Panc1 (cell line): ENCODE measurements around the gene AHRR. TPM values are rescaled to one million over a fixed set of nuclear protein-coding genes. Genes with fewer than 3 reads are reported as not detected.

Source experiments
- ATAC-seq: fragments of 200-7000 bp; cut with Tn5 transposase; 2 replicates; pipeline ENCODE4 v1.9.1; 2020; ENCODE audit warnings: mild to moderate bottlenecking, moderate library complexity
- BruUV-seq: library from RNA; stranded (reverse); fragments of 400-500 nt; replicated peaks from 2 replicates; lab custom pipeline; 2021; lab: Mats Ljungman, UMichigan
- CTCF ChIA-PET: fragments of 300-600 bp; sonication (Branson Sonifier 250); formaldehyde crosslinking; loops from one replicate; lab custom pipeline; 2022; ENCODE audit warnings: antibody characterized with exemption; lab: Charles Lee
- POLR2A ChIA-PET: fragments of 300-600 bp; sonication (Branson Sonifier 250); formaldehyde crosslinking; loops from one replicate; lab custom pipeline; 2022; ENCODE audit warnings: antibody characterized with exemption; lab: Charles Lee
- DNase-seq: peaks from one replicate; pipeline ENCODE4 v3.0.0-alpha.2; 2010; ENCODE audit warnings: low read depth, low spot score
- H3K27ac ChIP-seq: 2 replicates; pipeline ENCODE4 v1.5.1; 2011; ENCODE audit warnings: mild to moderate bottlenecking, low read length, inconsistent platforms
- H3K27me3 ChIP-seq: fragments of 200-500 bp; sonication (Bioruptor generic); 2 replicates; pipeline ENCODE4 v1.6.0; 2014; ENCODE audit warnings: low read length, inconsistent platforms; ENCODE audit not compliant: control insufficient read depth, insufficient read depth
- H3K36me3 ChIP-seq: fragments of 200-500 bp; sonication (Bioruptor generic); 2 replicates; pipeline ENCODE4 v1.5.1; 2014; ENCODE audit warnings: inconsistent platforms, mild to moderate bottlenecking, low read length, moderate library complexity; ENCODE audit not compliant: control insufficient read depth, insufficient read depth
- H3K4me1 ChIP-seq: 2 replicates; pipeline ENCODE4 v1.5.1; 2011; ENCODE audit warnings: inconsistent platforms, mild to moderate bottlenecking, low read length, moderate library complexity; ENCODE audit not compliant: control insufficient read depth, insufficient read depth
- H3K4me3 ChIP-seq, 2 experiments: 2 replicates each; pipeline ENCODE4 v1.5.1; 2011 to 2012; ENCODE audit warnings: low read depth in 2 of 2, low read length in 2 of 2, mild to moderate bottlenecking in 2 of 2, inconsistent platforms in 1 of 2, moderate library complexity in 1 of 2
- H3K9me3 ChIP-seq: fragments of 200-500 bp; sonication (Bioruptor generic); 2 replicates; pipeline ENCODE4 v1.5.1; 2014; ENCODE audit warnings: low read depth, mild to moderate bottlenecking, inconsistent platforms, low read length, moderate library complexity; ENCODE audit not compliant: control insufficient read depth, insufficient read depth
- CTCF ChIP-seq: fragments of 450-650 bp; IDR thresholded peaks from 2 replicates; pipeline ENCODE4 v1.5.1; 2017; ENCODE audit warnings: mild to moderate bottlenecking
- POLR2AphosphoS5 ChIP-seq: IDR thresholded peaks from 2 replicates; pipeline ENCODE4 v1.6.1; 2012; ENCODE audit warnings: mild to moderate bottlenecking, low read depth, low read length, moderate library complexity
- REST ChIP-seq, 2 experiments: IDR thresholded peaks; 2 replicates each; pipeline ENCODE4 v1.6.1; 2011 to 2012; ENCODE audit warnings: low read depth in 2 of 2, control low read depth in 1 of 2, low read length in 1 of 2, mild to moderate bottlenecking in 1 of 2, moderate library complexity in 1 of 2; ENCODE audit not compliant: insufficient read depth in 1 of 2
- SIN3A ChIP-seq: IDR thresholded peaks from 2 replicates; pipeline ENCODE4 v1.6.1; 2012; ENCODE audit warnings: low read depth, mild to moderate bottlenecking, low read length, moderate library complexity, borderline replicate concordance; ENCODE audit not compliant: insufficient read depth
- TCF7L2 ChIP-seq: IDR thresholded peaks from 2 replicates; pipeline ENCODE4 v1.6.1; 2011; ENCODE audit warnings: mild to moderate bottlenecking, low read depth, low read length, inconsistent platforms
- in situ Hi-C: cut with HindIII; loops from 2 replicates; pipeline ENCODE4 v1.10.0; 2016; ENCODE audit warnings: low sequenced_read_pairs, low pct_unique_long_range_greater_than_20kb
- intact Hi-C: fragments of 100-400 bp; cut with micrococcal nuclease; formaldehyde crosslinking; loops from one replicate; pipeline ENCODE4 v1.10.0; 2022; ENCODE audit not compliant: unreplicated experiment
- total RNA-seq: library from RNA; stranded (reverse); gene quantifications from one replicate; pipeline ENCODE4 v1.2.1, GENCODE V29; 2021; ENCODE audit not compliant: unreplicated experiment

AHRR gene
- total RNA-seq, 1 experiment from 2014 or later: 23.6 TPM

- H3K27me3 ChIP-seq: no peaks in the 10 kb centered on the region
- ATAC-seq (no peak), DNase-seq (no peak)
- CTCF ChIA-PET: no interaction called here
- H3K27ac ChIP-seq: no peak overlapping the region
- no peak overlapping the region for H3K4me3 ChIP-seq
- intact Hi-C loops (no loop called here), in situ Hi-C loops (no loop called here)
- POLR2A ChIA-PET: no interaction called here
- no peaks in the 10 kb centered on the region for H3K9me3 ChIP-seq
- peaks cover 19% of the 10 kb centered on the region for H3K4me1 ChIP-seq
- BruUV-seq: no TSS peak
- TF ChIP-seq TCF7L2: no peak
- TF ChIP-seq CTCF: no peak
- TF ChIP-seq REST (IDR thresholded peaks at IDR 0.05; ENCODE audit: insufficient read depth in 1 of 2, low read depth in 2 of 2, low read length in 1 of 2): no peak
- TF ChIP-seq SIN3A: no peak
- no peak for TF ChIP-seq POLR2AphosphoS5
- H3K36me3 ChIP-seq: no peaks in the 10 kb centered on the region
Observed at GRCh38 chr5:346229-346935, 24.9 kb downstream of the AHRR start.

- no peaks in the 10 kb centered on the region for H3K36me3 ChIP-seq
- CTCF ChIA-PET: interaction anchor here (0.6 kb wide), 1 partner anchor 31 kb away, joined by 8 read pairs; no protein-coding TSS in a partner anchor
- POLR2A ChIA-PET: no interaction called here
- in situ Hi-C loops: no loop called here
- TF ChIP-seq TCF7L2 (no peak), CTCF (no peak), POLR2AphosphoS5 (no peak)
- no peak for ATAC-seq
- intact Hi-C loops: no loop called here
- H3K4me1 ChIP-seq: peaks cover 12% of the 10 kb centered on the region
- BruUV-seq: no TSS peak
- H3K4me3 ChIP-seq: no peak overlapping the region
- H3K27me3 ChIP-seq: no peaks in the 10 kb centered on the region
- H3K9me3 ChIP-seq: no peaks in the 10 kb centered on the region
- no peak overlapping the region for H3K27ac ChIP-seq
- no peak for DNase-seq
Observed at GRCh38 chr5:347712-348284, 26.3 kb downstream of the AHRR start.
